Activated CD4-positive, alpha-beta T cell treated with anti-CD3 and anti-CD28 coated beads for 36 hours (primary cell): ENCODE data around the gene SH3BP1. TPM values are rescaled to one million over a fixed set of nuclear protein-coding genes. Genes with fewer than 3 reads are reported as not detected.

Experiments used
- ATAC-seq: fragments of 200-7000 bp; cut with Tn5 transposase; one replicate; pipeline ENCODE4 v1.10.0; 2021; ENCODE audit warnings: mild to moderate bottlenecking, moderate library complexity
- CTCF ChIA-PET: fragments of 350-600 bp; sonication (Branson Sonifier 250); formaldehyde crosslinking; loops from one replicate; lab custom pipeline; 2021; ENCODE audit warnings: antibody characterized with exemption; lab: Charles Lee
- POLR2A ChIA-PET: fragments of 350-600 bp; sonication (Branson Sonifier 250); formaldehyde crosslinking; loops from one replicate; lab custom pipeline; 2021; ENCODE audit warnings: antibody characterized with exemption, inconsistent platforms; lab: Charles Lee
- DNase-seq: peaks from one replicate; pipeline ENCODE4 v3.0.0-alpha.2; 2020
- H3K27ac Mint-ChIP-seq: one replicate; pipeline ENCODE4 v1.8.0; 2021; ENCODE audit warnings: mixed read lengths
- H3K27me3 Mint-ChIP-seq: one replicate; pipeline ENCODE4 v1.8.0; 2021; ENCODE audit warnings: mixed read lengths
- H3K36me3 Mint-ChIP-seq: one replicate; pipeline ENCODE4 v1.8.0; 2021; ENCODE audit warnings: low read depth, mixed read lengths
- H3K4me1 Mint-ChIP-seq: one replicate; pipeline ENCODE4 v1.8.0; 2021; ENCODE audit warnings: mixed read lengths
- H3K4me3 Mint-ChIP-seq: one replicate; pipeline ENCODE4 v1.8.0; 2021; ENCODE audit warnings: mild to moderate bottlenecking, moderate library complexity, mixed read lengths
- H3K9me3 Mint-ChIP-seq: one replicate; pipeline ENCODE4 v1.8.0; 2021; ENCODE audit warnings: low read depth, mixed read lengths
- intact Hi-C, 2 experiments: fragments of 100-400 bp; cut with DNase I in 1 of 2; cut with micrococcal nuclease in 1 of 2; formaldehyde crosslinking; loops; one replicate each; pipeline versions ENCODE4 v1.14.2 to v1.15.1; 2022 to 2024; cut with DNase I, micrococcal nuclease
- total RNA-seq, 2 experiments: library from RNA; stranded (reverse); gene quantifications; one replicate each; pipeline ENCODE4 v1.2.3, GENCODE V29; 2021

Gene SH3BP1
- total RNA-seq, 2 experiments from 2014 or later, result 86.5 to 98.2 TPM

GRCh38 chr22:37663521-37664140 is 24.2 kb downstream of the SH3BP1 start:
- intact Hi-C loops, result no loop called here
- no peak for DNase-seq

GRCh38 chr22:37664249-37665101 is 25.0 kb downstream of the SH3BP1 start:
- CTCF ChIA-PET, result interaction anchor here (0.7 to 2.4 kb wide), 4 partner anchors 8 to 27 kb away, joined by 3 to 8 read pairs (median 5); no protein-coding TSS in a partner anchor
- no peaks in the 10 kb centered on the region for H3K9me3 Mint-ChIP-seq
- intact Hi-C loops, result no loop called here
- peaks cover 24% of the 10 kb centered on the region for H3K4me1 Mint-ChIP-seq
- H3K36me3 Mint-ChIP-seq, result peaks cover 11% of the 10 kb centered on the region
- H3K27ac Mint-ChIP-seq, result no peak overlapping the region
- no peak for DNase-seq
- POLR2A ChIA-PET, result no interaction called here
- ATAC-seq, result no peak
- H3K27me3 Mint-ChIP-seq, result no peaks in the 10 kb centered on the region
- H3K4me3 Mint-ChIP-seq, result no peak overlapping the region

More at GRCh38 chr22:37663521-37664140, 24.2 kb downstream of the SH3BP1 start:
- peaks cover 25% of the 10 kb centered on the region for H3K4me1 Mint-ChIP-seq
- no peaks in the 10 kb centered on the region for H3K9me3 Mint-ChIP-seq
- no peaks in the 10 kb centered on the region for H3K27me3 Mint-ChIP-seq
- no peak for ATAC-seq
- ChIA-PET POLR2A (no interaction called here), CTCF (interaction anchor here (0.7 to 8.6 kb wide), 4 partner anchors 9 to 26 kb away, joined by 3 to 98 read pairs (median 6); no protein-coding TSS in a partner anchor)
- no peak overlapping the region for H3K4me3 Mint-ChIP-seq
- H3K27ac Mint-ChIP-seq, result no peak overlapping the region
- peaks cover 11% of the 10 kb centered on the region for H3K36me3 Mint-ChIP-seq

DNA sequence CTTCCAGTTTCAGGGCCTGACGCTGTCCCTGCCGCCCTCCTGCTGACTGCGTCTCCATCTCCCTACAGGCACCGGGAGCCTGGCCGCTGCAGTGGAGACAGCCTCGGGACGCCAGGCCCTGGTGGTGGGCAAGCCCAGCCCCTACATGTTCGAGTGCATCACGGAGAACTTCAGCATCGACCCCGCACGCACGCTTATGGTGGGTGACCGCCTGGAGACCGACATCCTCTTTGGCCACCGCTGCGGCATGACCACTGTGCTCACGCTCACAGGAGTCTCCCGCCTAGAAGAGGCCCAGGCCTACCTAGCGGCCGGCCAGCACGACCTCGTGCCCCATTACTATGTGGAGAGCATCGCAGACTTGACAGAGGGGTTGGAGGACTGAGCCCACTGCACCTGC is 26.0 kb downstream of the SH3BP1 start:
- Mint-ChIP-seq H3K27me3 (no peaks in the 10 kb centered on the region), H3K27ac (no peak overlapping the region), H3K4me1 (peaks cover 17% of the 10 kb centered on the region), H3K4me3 (no peak overlapping the region), H3K36me3 (peaks cover 9% of the 10 kb centered on the region), H3K9me3 (no peaks in the 10 kb centered on the region)
- ATAC-seq (no peak), DNase-seq (no peak)
- intact Hi-C loops, result no loop called here
- ChIA-PET CTCF (interaction anchor here (2.4 kb wide), 1 partner anchor 15 kb away, joined by 8 read pairs; no protein-coding TSS in a partner anchor), POLR2A (no interaction called here)

- ChIA-PET POLR2A (interaction anchor here (0.7 kb wide), 1 partner anchor 11 kb away, joined by 4 read pairs; the partner anchor contains the start of gene PDXP), CTCF (interaction anchor here (0.8 to 5.7 kb wide), 4 partner anchors 12 to 63 kb away, joined by 3 to 36 read pairs (median 22); partner anchors contain the start of gene PDXP)
- ATAC-seq (peak; percentile 51), DNase-seq (no peak)
- Mint-ChIP-seq H3K4me1 (peaks cover 39% of the 10 kb centered on the region), H3K27me3 (no peaks in the 10 kb centered on the region), H3K36me3 (peaks cover 12% of the 10 kb centered on the region), H3K9me3 (no peaks in the 10 kb centered on the region), H3K27ac (peak overlapping the region; percentile 29), H3K4me3 (no peak overlapping the region)
- intact Hi-C loops, result no loop called here
Measured at GRCh38 chr22:37669586-37669985, 30.1 kb downstream of the SH3BP1 start.

GRCh38 chr22:37672206-37672919 is 32.9 kb downstream of the SH3BP1 start:
- Mint-ChIP-seq H3K9me3 (no peaks in the 10 kb centered on the region), H3K27ac (peak overlapping the region; percentile 75), H3K4me1 (peaks cover 57% of the 10 kb centered on the region), H3K27me3 (no peaks in the 10 kb centered on the region), H3K36me3 (peaks cover 5% of the 10 kb centered on the region), H3K4me3 (no peak overlapping the region)
- DNase-seq (peak; percentile 43), ATAC-seq (no peak)
- ChIA-PET POLR2A (interaction anchor here (1.3 to 1.4 kb wide), 2 partner anchors 13 to 29 kb away, joined by 4 to 8 read pairs; partner anchors contain the start of gene PDXP), CTCF (interaction anchor here (0.6 to 5.7 kb wide), 8 partner anchors 8 to 48 kb away, joined by 3 to 36 read pairs (median 4); partner anchors contain the start of gene PDXP)
- intact Hi-C loops, result loop anchor here in 1 of 2 experiments (10.0 kb wide), 1 partner anchor 1082 kb away; the partner anchor contains the start of gene SUN2

DNA sequence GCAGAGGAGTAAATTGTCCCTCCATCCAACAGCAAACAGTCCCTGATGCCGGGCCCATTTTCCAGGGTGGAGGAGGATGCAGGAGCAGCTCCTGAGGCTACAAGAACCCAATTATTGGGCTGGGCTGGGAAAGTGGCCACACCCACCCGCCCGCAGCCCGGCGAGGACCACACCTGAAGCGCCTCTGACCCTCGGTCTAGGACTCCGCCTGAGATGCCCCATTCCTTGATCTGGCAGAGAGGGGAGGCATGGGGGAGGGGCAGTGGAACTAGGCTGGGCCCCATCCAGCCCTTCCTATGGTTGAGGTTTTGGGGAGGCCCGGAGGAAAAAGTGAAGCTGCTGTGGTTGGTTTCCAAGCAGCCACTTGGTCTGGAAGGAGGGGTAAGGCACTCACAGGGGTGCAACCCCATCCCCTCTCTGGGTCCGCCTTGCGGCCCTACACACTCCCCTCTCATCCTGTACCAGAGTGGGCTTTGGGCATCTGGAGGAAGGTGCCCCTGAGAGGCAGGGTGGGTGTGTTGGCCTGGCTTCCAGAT is 33.5 kb downstream of the SH3BP1 start:
- Mint-ChIP-seq H3K27ac (peak overlapping the region; percentile 31), H3K36me3 (peaks cover 7% of the 10 kb centered on the region), H3K27me3 (no peaks in the 10 kb centered on the region), H3K4me3 (no peak overlapping the region), H3K4me1 (peaks cover 62% of the 10 kb centered on the region), H3K9me3 (no peaks in the 10 kb centered on the region)
- ATAC-seq (no peak), DNase-seq (peak; percentile 51)
- CTCF ChIA-PET, result interaction anchor here (0.5 to 5.7 kb wide), 7 partner anchors 8 to 49 kb away, joined by 3 to 36 read pairs (median 4); partner anchors contain the start of gene PDXP
- POLR2A ChIA-PET, result no interaction called here
- intact Hi-C loops, result loop anchor here in 1 of 2 experiments (10.0 kb wide), 1 partner anchor 1082 kb away; the partner anchor contains the start of gene SUN2

DNA sequence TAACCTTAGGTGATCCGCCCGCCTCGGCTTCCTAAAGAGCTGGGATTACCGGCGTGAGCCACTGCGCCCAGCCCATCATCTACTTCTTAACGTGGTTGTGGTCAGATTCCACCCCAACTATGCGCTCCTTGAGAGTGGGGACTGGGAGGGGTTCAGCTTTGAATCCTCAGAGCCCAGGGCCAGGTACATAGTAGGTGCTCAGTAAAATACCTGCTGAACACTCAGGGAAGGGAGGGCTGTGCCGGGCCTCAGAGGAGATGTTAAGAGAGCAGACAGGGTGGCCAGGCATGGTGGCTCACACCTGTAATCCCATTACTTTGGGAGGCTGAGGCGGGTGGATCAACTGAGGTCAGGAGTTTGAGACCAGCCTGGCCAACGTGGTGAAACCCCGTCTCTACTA is 34.8 kb downstream of the SH3BP1 start:
- Mint-ChIP-seq H3K27ac (peak overlapping the region; percentile 55), H3K4me1 (peaks cover 64% of the 10 kb centered on the region), H3K36me3 (peaks cover 7% of the 10 kb centered on the region), H3K9me3 (no peaks in the 10 kb centered on the region), H3K4me3 (peak overlapping the region; percentile 17), H3K27me3 (no peaks in the 10 kb centered on the region)
- intact Hi-C loops, result loop anchor here in 1 of 2 experiments (10.0 kb wide), 1 partner anchor 1081 kb away; the partner anchor contains the start of gene SUN2
- ATAC-seq (no peak), DNase-seq (no peak)
- ChIA-PET POLR2A (no interaction called here), CTCF (interaction anchor here (1.1 to 5.7 kb wide), 5 partner anchors 9 to 75 kb away, joined by 3 to 36 read pairs (median 6); partner anchors contain the start of gene PDXP)

GRCh38 chr22:37674951-37675929 is 35.8 kb downstream of the SH3BP1 start, which contains the start of gene LGALS1:
TSS of gene LGALS1 (plus strand) at chr22:37675636. CDS start at chr22:37675703, 67 bp downstream.
- ChIA-PET CTCF (interaction anchor here (0.6 to 5.7 kb wide), 7 partner anchors 14 to 76 kb away, joined by 3 to 36 read pairs (median 4); partner anchors contain the start of gene PDXP), POLR2A (interaction anchor here (0.5 to 1.4 kb wide), 9 partner anchors 11 to 130 kb away, joined by 3 to 5 read pairs (median 3); partner anchors contain the start of genes NOL12 and PDXP)
- Mint-ChIP-seq H3K4me1 (peaks cover 58% of the 10 kb centered on the region), H3K4me3 (peak within 1 kb of the TSS; percentile 89), H3K27me3 (no peaks in the 10 kb centered on the region), H3K27ac (peak within 1 kb of the TSS; percentile 96), H3K36me3 (peaks cover 12% of the 10 kb centered on the region), H3K9me3 (no peaks in the 10 kb centered on the region)
- ATAC-seq (peak; percentile 54), DNase-seq (peak; percentile 87)
- intact Hi-C loops, result loop anchor here in 1 of 2 experiments (5.0 to 10.0 kb wide), 3 partner anchors 188 to 1080 kb away; partner anchors contain the start of genes MFNG, RAC2 and SUN2
